ENCODE measurements around the gene IL13RA1.

The IL13RA1 gene

DNA sequence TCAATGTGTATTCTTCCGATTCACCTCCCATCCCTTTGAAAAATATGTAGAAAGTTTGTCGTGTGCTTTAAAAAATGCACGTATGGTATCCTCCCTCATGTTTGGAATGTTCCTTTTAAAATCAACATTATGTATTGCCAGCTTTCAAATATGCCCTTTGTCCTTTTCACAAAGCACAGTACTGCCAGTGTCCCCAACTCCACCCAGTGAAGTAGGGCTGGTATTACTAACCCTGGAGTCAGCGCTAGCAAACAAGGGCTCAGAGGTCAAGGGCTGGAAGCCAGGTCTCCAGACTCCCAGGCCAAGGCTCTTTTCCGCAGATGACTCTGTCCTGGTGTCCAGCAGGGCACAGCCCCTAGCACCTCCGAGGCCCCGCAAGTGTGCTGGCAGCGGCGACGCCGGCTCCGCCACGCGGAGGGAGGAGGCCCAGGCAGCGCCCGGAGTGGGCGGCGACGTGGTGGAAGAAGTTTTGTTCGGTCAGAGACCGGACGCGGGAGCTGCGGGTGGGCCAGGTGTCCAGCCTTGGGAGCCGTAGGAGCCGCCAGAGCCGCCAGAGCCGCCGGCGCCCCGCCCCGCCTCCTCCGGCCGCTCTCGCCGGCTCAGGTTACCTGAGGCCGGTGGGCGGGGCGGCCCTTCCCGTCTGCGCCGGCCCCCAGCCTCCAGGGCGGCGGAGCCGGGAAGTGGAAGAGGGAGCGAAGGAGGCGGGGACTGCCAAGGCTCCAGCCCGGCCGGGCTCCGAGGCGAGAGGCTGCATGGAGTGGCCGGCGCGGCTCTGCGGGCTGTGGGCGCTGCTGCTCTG, at the start of gene IL13RA1:
Gene IL13RA1, plus strand, starts transcription at position 720 of the 799 bp plus-strand sequence. Its CDS starts 33 bp downstream, at position 753.
- Histone ChIP-seq H3K9me3 (ENCODE audit: control insufficient read depth, insufficient read depth, low read depth, low read length) (no peaks in the 10 kb centered on the region), H3K4me3 (ENCODE audit: low read depth, low read length) (peak within 1 kb of the TSS; percentile 55), H3K27ac (ENCODE audit: extremely low read depth, low read depth, low read length) (peak within 1 kb of the TSS; percentile 73), H3K36me3 (ENCODE audit: control insufficient read depth in 2 of 2, insufficient read depth in 1 of 2, low read length in 2 of 2) (no peaks in the 10 kb centered on the region), H3K4me1 (ENCODE audit: control insufficient read depth, insufficient read depth, low read length) (0 out of 2 replicates have a peak, but pooled peaks cover 5% of the 10 kb centered on the region)
- ChIA-PET CTCF (no interaction called here), POLR2A (no interaction called here)
- TF ChIP-seq KLF1 (tag by site-specific recombination; IDR thresholded peaks at IDR 0.05), result peak; percentile 55
- TF ChIP-seq ZNF514 (tag by site-specific recombination; IDR thresholded peaks at IDR 0.05), result no peak
- TF ChIP-seq ZNF768 (tag by site-specific recombination; IDR thresholded peaks at IDR 0.05), result no peak
- TF ChIP-seq ZNF629 (tag by site-specific recombination; IDR thresholded peaks at IDR 0.05), result 0 out of 2 replicates have a peak, but pooled peaks have one; percentile 15
- TF ChIP-seq ZEB2 (tag by site-specific recombination; IDR thresholded peaks at IDR 0.05), result peak; percentile 36; the same call in 1 of the 2 replicates
- TF ChIP-seq KLF8 (tag by site-specific recombination; IDR thresholded peaks at IDR 0.05), result peak; percentile 54; the same call in 1 of the 2 replicates
- TF ChIP-seq ZNF473 (tag by site-specific recombination; IDR thresholded peaks at IDR 0.05), result no peak
- 0 out of 2 replicates have a peak, but pooled peaks have one; percentile 32 for TF ChIP-seq ZBTB1 (tag by site-specific recombination; IDR thresholded peaks at IDR 0.05)
- TF ChIP-seq, protein P1, sequence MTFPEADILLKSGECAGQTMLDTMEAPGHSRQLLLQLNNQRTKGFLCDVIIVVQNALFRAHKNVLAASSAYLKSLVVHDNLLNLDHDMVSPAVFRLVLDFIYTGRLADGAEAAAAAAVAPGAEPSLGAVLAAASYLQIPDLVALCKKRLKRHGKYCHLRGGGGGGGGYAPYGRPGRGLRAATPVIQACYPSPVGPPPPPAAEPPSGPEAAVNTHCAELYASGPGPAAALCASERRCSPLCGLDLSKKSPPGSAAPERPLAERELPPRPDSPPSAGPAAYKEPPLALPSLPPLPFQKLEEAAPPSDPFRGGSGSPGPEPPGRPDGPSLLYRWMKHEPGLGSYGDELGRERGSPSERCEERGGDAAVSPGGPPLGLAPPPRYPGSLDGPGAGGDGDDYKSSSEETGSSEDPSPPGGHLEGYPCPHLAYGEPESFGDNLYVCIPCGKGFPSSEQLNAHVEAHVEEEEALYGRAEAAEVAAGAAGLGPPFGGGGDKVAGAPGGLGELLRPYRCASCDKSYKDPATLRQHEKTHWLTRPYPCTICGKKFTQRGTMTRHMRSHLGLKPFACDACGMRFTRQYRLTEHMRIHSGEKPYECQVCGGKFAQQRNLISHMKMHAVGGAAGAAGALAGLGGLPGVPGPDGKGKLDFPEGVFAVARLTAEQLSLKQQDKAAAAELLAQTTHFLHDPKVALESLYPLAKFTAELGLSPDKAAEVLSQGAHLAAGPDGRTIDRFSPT (tag by site-specific recombination; IDR thresholded peaks at IDR 0.05), result peak; percentile 71; the same call in 1 of the 2 replicates
- TF ChIP-seq ZNF341 (tag by site-specific recombination; IDR thresholded peaks at IDR 0.05; ENCODE audit: low read depth), result peak; percentile 74
- TF ChIP-seq KLF16 (tag by site-specific recombination; IDR thresholded peaks at IDR 0.05), result peak; percentile 45; the same call in 1 of the 2 replicates
- no peak for TF ChIP-seq ZNF184 (tag by site-specific recombination; IDR thresholded peaks at IDR 0.05)
- peak; percentile 52 for TF ChIP-seq GLIS2 (tag by site-specific recombination; IDR thresholded peaks at IDR 0.05)
- TF ChIP-seq IKZF3 (tag by site-specific recombination; IDR thresholded peaks at IDR 0.05), result peak; percentile 99
- TF ChIP-seq ZNF140 (tag by site-specific recombination; IDR thresholded peaks at IDR 0.05), result no peak
- no peak for TF ChIP-seq ZBTB21 (tag by site-specific recombination; IDR thresholded peaks at IDR 0.05)
- TF ChIP-seq GLIS1 (tag by site-specific recombination; IDR thresholded peaks at IDR 0.05), result peak; percentile 59; the same call in 1 of the 2 replicates
- 0 out of 2 replicates have a peak, but pooled peaks have one; percentile 30 for TF ChIP-seq ZNF561 (tag by site-specific recombination; IDR thresholded peaks at IDR 0.05; ENCODE audit: borderline replicate concordance)
- peak; percentile 84 for TF ChIP-seq ZNF600 (tag by site-specific recombination; IDR thresholded peaks at IDR 0.05)
- TF ChIP-seq ZNF37A (tag by site-specific recombination; IDR thresholded peaks at IDR 0.05), result no peak
- peak; percentile 55; the same call in 1 of the 2 replicates for TF ChIP-seq ZBTB48 (tag by site-specific recombination; IDR thresholded peaks at IDR 0.05)
- peak; percentile 45 for TF ChIP-seq SP3 (tag by site-specific recombination; IDR thresholded peaks at IDR 0.05)
- TF ChIP-seq, protein P2, sequence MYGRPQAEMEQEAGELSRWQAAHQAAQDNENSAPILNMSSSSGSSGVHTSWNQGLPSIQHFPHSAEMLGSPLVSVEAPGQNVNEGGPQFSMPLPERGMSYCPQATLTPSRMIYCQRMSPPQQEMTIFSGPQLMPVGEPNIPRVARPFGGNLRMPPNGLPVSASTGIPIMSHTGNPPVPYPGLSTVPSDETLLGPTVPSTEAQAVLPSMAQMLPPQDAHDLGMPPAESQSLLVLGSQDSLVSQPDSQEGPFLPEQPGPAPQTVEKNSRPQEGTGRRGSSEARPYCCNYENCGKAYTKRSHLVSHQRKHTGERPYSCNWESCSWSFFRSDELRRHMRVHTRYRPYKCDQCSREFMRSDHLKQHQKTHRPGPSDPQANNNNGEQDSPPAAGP (tag by site-specific recombination; IDR thresholded peaks at IDR 0.05), result no peak
- TF ChIP-seq, protein P3, sequence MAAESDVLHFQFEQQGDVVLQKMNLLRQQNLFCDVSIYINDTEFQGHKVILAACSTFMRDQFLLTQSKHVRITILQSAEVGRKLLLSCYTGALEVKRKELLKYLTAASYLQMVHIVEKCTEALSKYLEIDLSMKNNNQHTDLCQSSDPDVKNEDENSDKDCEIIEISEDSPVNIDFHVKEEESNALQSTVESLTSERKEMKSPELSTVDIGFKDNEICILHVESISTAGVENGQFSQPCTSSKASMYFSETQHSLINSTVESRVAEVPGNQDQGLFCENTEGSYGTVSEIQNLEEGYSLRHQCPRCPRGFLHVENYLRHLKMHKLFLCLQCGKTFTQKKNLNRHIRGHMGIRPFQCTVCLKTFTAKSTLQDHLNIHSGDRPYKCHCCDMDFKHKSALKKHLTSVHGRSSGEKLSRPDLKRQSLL (tag by site-specific recombination; IDR thresholded peaks at IDR 0.05), result peak; percentile 93
- TF ChIP-seq ZSCAN30 (tag by site-specific recombination; IDR thresholded peaks at IDR 0.05), result peak; percentile 57; the same call in 1 of the 2 replicates
- TF ChIP-seq ZNF610 (tag by site-specific recombination; IDR thresholded peaks at IDR 0.05; ENCODE audit: borderline replicate concordance), result peak; percentile 98
- TF ChIP-seq KLF10 (tag by site-specific recombination; IDR thresholded peaks at IDR 0.05), result peak; percentile 51; the same call in 1 of the 2 replicates
- no peak for TF ChIP-seq ZNF146 (tag by site-specific recombination; IDR thresholded peaks at IDR 0.05)
- peak; percentile 59 for TF ChIP-seq ZIC2 (tag by site-specific recombination; IDR thresholded peaks at IDR 0.05)
- TF ChIP-seq, protein P4, sequence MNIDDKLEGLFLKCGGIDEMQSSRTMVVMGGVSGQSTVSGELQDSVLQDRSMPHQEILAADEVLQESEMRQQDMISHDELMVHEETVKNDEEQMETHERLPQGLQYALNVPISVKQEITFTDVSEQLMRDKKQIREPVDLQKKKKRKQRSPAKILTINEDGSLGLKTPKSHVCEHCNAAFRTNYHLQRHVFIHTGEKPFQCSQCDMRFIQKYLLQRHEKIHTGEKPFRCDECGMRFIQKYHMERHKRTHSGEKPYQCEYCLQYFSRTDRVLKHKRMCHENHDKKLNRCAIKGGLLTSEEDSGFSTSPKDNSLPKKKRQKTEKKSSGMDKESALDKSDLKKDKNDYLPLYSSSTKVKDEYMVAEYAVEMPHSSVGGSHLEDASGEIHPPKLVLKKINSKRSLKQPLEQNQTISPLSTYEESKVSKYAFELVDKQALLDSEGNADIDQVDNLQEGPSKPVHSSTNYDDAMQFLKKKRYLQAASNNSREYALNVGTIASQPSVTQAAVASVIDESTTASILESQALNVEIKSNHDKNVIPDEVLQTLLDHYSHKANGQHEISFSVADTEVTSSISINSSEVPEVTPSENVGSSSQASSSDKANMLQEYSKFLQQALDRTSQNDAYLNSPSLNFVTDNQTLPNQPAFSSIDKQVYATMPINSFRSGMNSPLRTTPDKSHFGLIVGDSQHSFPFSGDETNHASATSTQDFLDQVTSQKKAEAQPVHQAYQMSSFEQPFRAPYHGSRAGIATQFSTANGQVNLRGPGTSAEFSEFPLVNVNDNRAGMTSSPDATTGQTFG (tag by site-specific recombination; IDR thresholded peaks at IDR 0.05; ENCODE audit: borderline replicate concordance), result no peak
- peak; percentile 44; the same call in 1 of the 2 replicates for TF ChIP-seq SP2 (tag by site-specific recombination; IDR thresholded peaks at IDR 0.05)

All from HEK293 (cell line).